Measurements from ENCODE around the gene NAP1L1.

DNA sequence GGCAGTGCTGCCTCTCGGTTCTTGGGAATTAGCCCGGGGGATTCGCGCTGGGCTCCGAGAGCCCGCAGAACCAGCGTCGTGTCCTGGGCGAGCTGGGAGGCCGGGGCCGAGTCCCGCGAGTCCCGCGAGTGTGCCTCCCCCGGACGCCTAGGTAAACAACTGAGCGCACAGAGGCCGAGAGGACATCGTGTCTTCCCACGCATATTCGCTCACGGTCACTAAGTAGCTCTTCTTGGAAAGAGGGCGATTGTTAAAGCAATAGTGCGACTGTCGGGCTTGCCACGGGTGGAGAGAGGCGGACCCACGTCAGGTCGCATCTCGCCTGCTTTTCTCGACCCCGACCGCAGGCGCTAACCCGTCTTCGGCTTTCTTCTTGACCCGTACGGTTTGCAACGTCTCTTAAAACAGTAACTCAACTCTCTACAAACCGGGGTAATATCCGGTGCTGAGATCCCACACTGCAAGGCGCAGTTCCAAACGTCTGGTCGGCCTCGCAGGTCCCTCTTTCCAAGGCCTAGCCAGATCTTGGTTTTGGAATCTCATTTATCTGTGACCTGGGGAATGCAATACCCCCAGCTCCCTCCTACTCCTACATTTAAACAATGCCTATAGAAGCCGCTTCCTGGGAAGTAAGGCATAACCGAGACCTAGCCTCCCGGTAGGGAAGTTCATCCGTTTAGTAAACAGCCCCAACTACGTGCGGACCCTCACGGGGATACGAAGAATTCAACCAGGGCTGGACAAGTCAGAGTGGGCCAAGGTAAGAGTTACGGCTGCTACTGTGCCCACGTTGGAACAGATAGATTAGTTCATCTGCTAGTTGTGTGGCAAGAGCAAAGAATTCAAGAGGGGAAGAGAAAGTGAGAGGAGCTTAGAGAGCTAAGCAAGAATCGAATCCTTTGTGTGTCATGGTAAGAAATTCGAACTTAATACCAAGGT is 52.2 kb downstream of the NAP1L1 start:
- TF ChIP-seq CTCF (IDR thresholded peaks at IDR 0.05): no peak
- TF ChIP-seq ZFX (IDR thresholded peaks at IDR 0.05; ENCODE audit: borderline replicate concordance): no peak

All from 22Rv1 (cell line).